DMS53 (cell line): ENCODE data around the gene OR4A5.
"Not testable (repeated sequence)": the region's sequence is repeated elsewhere in the genome, so short reads cannot be mapped to it uniquely, and the experiment has no call there.

Experiments used
- DNase-seq: peaks from one replicate; lab custom pipeline; 2025; lab: John Stamatoyannopoulos, UW

OR4A5 gene

DNA sequence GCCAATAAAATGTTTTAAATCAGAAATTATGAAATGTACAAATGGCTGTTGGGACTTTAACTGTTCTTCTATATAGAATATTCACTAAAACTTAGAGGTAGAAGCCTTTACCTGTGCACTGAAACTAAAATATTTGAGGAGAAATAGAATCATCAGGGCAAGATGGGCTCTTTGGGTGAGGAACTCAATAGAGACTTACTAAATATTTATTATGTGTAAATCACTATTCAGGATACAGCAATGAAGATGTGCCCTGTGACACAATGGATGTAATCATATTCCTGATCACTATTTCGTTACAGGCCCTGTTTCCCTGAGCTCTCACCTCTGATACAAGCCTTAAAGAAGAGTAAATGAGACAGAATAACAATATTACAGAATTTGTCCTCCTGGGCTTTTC, at the start of gene OR4A5:
TSS of gene OR4A5 (plus strand) at position 301 of the 400 bp plus-strand sequence. CDS start at position 354, 53 bp downstream.
- DNase-seq = not testable (repeated sequence)

DNA sequence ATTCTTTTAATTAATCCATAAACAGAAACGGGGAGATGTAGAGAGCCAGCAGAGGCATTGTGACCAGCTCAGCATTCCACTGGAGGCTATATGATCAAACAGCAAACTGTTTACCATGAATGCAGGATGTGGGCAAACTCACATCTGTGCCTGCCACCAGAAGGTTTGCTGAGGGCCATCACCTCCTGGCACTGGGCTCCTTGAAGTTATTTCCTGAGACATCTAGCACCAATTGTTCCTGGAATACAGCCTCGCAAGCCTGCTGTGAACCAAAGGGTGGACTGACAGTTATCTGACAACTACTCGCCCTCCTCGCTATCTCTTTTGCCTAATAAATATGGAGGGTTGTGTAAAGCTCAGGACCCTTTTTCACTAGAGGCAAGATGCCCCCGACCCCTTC, 13.5 kb downstream of the OR4A5 start:
- DNase-seq = not testable (repeated sequence)
